GM18499 (cell line): ENCODE data around the gene LCAT.

Experiments used
- ATAC-seq: cut with Tn5 transposase; IDR thresholded peaks from one replicate; pipeline ENCODE4 v1.9.1; 2021; ENCODE audit warnings: moderate number of reproducible peaks; ENCODE audit not compliant: insufficient read depth, unreplicated experiment

The LCAT gene

DNA sequence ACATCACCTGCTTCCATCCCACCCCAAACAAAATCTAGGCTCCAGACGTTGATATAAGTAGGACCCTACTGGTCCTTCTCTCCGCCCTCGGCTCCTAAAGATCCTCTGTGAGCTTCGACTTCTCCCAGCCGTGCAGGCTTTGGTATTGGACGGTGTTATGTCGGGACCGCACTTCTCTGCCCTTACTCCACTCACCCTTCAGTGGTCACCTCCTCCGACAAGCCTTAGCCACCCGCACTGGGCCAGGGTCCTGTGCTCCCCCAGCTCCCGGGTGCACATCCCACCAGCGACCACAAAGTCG is 8.9 kb downstream of the LCAT start:
- no peak for ATAC-seq

- no peak for ATAC-seq
Observed at GRCh38 chr16:67934306-67935100, 9.4 kb downstream of the LCAT start.

GRCh38 chr16:67933805-67934204 is 10.1 kb downstream of the LCAT start:
- no peak for ATAC-seq

- ATAC-seq = no peak
Observed at GRCh38 chr16:67932462-67932840, 11.5 kb downstream of the LCAT start.

DNA sequence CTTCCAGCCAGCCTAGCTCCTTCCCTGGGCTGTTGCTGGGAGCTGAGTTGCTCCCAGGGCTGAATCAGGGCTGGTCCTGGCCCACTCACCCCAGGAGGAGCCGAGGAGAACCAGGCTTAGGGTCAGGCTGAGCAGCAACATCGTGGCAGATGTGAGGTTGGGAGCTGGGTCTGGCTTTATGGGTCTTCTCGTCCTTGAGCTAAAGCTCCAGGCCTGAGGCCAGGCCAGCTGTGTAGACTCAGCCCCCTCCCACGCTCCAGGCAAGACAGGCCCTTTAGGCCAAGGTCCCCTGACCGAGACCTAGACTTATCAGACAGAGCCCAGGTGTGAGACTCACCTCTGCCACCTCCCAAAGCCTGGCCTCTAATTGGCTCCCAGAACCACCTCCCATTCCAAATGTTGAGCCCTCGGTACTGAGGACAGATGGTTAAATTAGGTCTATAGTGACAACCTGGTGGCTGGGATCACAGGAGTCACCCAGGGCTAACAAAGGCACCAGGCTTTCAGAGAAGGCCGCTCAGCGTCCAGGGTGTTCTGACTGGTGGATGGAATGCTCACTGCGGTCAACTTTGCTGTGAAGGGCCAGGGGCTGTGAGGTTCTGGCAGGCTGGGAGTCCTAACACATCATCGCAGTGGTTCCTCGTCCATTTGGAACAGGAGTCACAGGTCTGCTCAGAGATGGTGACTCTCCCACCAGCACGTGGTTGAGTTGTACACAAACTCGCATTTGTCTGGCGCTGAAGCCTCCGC is 12.0 kb downstream of the LCAT start, which contains the start of gene CTRL:
Gene CTRL, minus strand, starts transcription at position 151 of the 750 bp plus-strand sequence. Its CDS starts 10 bp downstream, at position 141.
- ATAC-seq = no peak

DNA sequence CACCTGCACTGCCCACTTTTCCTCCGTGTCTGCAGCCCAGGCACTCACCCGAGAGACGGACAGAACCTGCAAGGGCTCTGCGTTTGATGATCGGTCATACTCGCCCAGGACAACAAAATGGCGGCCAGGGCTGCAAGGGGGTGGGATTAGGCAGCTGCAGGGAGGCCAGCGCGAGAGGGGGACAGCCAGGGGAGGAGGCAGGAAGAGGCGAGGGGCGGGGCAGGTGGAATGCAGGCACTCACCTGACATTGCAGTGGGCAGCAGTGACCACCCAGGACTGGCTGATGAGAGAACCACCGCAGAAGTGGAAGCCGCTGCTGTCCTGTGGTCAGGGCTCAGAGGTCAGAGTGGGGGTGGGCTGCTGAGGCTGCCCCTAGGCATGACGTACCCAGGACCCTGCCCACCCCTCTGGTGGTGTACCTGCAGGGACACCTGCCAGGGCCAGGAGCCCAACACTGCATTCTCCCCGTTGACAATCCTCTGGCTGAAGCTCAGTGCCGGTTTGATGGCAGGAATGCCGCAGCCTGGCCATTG is 13.2 kb downstream of the LCAT start:
- ATAC-seq = no peak

DNA sequence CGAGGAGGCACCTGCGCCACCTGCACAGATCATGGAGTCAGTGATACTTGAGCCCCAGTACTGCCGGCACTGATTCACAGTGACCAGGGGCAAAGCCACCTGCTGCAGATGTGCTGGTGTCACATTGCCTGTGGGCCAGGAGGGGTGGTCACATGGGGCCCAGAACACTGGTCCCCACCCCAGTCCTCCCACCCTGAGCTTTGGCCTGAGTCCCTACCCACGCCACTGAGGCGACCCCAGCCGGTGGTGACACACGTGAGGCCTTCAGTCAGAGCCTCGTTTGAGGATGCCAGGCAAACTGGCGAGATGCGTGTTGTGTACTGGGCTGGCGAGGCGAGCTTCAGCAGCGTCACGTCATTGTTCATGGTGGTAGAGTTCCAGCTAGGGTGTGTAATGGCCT is 13.7 kb downstream of the LCAT start:
- ATAC-seq = no peak

DNA sequence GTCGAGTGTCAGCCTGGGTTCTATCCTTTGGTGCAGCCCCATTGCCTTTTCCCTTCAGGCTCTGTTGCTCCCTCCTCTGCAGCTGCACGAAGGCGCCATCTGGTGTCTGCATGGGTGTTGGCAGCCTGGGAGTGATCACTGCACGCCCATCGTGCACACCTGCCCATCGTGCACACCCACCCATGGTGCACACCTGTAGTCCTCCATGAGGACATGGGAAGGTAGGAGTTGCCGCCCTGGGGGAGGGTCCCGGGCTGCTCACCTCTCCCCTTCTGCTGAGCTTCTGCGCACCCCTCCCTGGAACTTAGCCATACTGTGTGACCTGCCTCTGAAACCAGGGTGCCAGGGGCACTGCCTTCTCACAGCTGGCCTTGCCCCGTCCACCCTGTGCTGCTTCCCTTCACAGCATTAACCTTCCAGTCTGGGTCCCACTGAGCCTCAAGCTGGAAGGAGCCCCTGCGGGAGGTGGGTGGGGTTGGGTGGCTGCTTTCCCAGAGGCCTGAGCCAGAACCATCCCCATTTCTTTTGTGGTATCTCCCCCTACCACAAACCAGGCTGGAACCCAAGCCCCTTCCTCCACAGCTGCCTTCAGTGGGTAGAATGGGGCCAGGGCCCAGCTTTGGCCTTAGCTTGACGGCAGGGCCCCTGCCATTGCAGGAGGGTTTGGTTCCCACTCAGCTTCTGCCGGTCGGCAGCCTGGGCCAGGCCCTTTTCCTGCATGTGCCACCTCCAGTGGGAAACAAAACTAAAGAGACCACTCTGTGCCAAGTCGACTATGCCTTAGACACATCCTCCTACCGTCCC is 15.2 kb downstream of the LCAT start:
- no peak for ATAC-seq

DNA sequence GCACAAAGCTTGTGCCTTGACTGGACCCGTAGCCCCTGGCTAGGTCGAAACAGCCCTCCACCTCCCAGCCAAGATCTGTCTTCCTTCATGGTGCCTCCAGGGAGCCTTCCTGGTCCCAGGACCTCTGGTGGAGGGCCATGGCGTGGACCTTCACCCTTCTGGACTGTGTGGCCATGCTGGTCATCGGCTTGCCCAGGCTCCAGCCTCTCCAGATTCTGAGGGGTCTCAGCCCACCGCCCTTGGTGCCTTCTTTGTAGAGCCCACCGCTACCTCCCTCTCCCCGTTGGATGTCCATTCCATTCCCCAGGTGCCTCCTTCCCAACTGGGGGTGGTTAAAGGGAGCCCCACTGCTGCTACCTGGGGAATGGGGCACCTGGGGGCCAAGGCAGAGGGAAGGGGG is 15.8 kb downstream of the LCAT start:
- ATAC-seq = no peak

GRCh38 chr16:67927131-67927941 is 16.6 kb downstream of the LCAT start:
- no peak for ATAC-seq

- ATAC-seq = no peak
Observed at GRCh38 chr16:67926181-67926750, 17.7 kb downstream of the LCAT start.

DNA sequence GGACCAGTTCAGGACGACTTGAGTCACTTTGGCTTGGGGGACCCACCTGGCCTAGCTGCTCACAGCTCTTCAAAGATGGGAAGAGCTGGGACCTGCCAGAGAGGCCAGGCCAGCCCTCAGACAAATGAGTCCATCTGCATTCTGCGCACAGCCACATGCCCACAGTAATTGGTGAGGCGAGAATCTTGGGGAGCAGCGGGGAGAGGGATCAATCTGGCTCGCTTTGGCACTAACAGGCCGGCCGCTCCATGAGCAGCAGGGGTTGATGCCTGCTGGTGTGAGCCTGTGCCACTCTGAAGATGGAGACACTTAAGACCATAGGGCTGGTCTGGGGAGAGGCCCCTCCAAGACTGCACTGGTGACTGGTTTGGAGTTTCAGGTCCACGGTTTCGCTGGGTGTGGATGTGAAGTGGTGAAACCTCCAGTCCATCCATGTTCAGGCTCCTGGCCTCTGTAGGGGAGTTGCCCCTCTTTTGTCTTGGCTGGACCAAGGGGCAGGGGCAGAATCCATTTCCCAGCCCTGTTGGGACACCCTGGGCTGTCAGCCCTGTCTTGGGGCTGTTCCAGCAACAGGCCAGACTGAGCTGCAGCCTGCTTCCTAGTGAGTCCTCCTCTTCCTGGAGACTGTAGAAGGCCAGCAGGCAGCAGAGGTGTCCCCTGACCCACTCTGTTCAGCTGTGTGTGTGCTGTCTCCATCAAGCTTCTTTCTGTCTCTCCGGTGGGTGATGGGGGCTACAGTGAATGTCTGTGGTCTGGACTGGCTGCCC is 19.6 kb downstream of the LCAT start:
- ATAC-seq = no peak

DNA sequence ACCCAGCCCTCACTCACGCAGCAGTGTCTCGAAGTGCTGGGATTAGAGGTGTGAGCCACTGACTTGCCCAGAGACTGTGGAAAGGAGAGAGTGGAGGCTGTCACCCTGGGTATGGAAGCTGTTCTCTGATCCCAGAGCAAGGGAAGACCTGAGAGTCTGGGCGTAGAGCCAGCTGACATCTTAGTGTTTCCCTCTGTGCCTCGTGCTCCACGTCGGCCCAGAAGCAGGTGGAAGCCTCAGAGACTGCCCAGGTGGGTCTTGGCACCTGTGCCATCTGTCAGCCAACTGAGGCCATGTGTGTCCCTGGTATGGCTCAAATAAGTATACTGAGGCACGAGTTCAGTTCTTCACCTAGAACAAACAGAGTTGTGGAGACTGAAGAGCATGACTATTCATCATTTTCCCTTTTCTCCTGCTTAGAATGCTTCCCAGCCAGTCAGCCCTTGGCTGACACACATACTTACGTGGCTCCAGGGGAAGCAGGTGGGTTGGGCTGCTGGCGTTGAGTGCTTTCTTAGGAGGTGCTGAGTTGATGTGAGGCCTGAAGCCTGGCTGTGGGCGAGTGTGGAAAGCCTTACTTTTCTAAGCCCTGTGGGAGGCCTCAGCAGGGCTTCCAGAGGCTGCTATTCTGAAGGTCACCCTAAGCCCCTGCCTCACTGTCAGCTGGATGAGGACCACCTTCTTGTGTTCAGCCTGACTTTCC is 20.4 kb downstream of the LCAT start:
- no peak for ATAC-seq

GRCh38 chr16:67922740-67923139 is 21.2 kb downstream of the LCAT start:
- no peak for ATAC-seq

DNA sequence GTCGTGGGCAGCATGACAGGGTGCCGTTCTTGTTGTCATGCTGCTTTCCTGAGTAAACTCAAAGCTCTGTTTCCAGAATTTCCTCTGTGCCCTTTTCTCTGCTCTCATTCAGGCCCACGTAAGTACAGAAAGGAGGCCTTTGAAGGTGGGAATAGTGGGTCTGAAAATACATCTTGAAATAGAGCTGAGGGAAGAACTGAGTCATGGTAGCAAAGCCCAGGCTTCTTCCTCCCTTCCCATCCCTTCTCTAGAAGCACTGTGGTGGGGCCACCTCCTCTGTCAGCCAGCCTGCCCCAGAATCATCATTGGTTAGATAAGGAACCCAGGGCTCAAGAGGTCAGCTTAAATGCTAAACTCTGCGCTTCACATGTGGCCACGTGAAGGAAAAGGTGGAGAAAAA is 21.7 kb downstream of the LCAT start:
- no peak for ATAC-seq

- no peak for ATAC-seq
Observed at GRCh38 chr16:67919622-67920221, 24.2 kb downstream of the LCAT start.

DNA sequence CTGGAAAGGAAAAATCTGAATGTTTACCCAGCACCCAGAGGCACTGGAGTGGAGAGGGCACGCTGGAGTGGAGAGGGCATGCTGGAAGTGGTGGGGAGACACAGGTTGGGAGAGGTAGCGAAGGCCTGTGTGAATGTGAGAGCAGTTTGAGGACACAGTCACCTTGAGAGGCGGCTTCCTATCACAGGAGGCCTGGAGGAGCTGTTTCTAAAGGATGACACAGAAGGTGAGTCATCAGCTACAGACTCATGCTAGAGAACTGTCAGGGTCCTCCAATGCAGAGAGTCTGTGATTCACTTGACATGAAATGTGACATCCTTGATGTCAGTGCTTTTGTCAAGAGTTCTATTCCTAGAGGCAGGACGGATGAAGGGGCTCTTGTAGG is 26.1 kb downstream of the LCAT start:
- ATAC-seq = no peak
